RWPE1 (cell line): ENCODE results near the gene MYBPC1.

ENCODE experiments used
- CTCF ChIA-PET: fragments of 350-600 bp; sonication (Branson Sonifier 250); formaldehyde crosslinking; extraction: SDS; loops from one replicate; lab custom pipeline; 2021; lab: Yijun Ruan, JAX
- POLR2A ChIA-PET: fragments of 400-600 bp; formaldehyde crosslinking; extraction: SDS; loops from one replicate; lab custom pipeline; 2020; ENCODE audit warnings: antibody characterized with exemption; ENCODE audit not compliant: low non-redundant PET; lab: Yijun Ruan, JAX
- DNase-seq: peaks from one replicate; pipeline ENCODE4 v3.0.0; 2012; ENCODE audit warnings: low spot score
- H3K27ac ChIP-seq: fragments of 450-650 bp; 2 replicates; pipeline ENCODE4 v1.5.1; 2017
- CTCF ChIP-seq: fragments of 450-650 bp; conservative IDR thresholded peaks from 2 replicates; pipeline ENCODE4 v1.5.1; 2017; ENCODE audit warnings: low read depth, mild to moderate bottlenecking

MYBPC1 gene

GRCh38 chr12:101619026-101619786, 24.4 kb downstream of the MYBPC1 start:
- DNase-seq: no peak
- POLR2A ChIA-PET: no interaction called here
- CTCF ChIA-PET: interaction anchor here (0.7 to 1.1 kb wide), 2 partner anchors 195 to 352 kb away, joined by 3 read pairs; no protein-coding TSS in a partner anchor

GRCh38 chr12:101619858-101620761, 25.3 kb downstream of the MYBPC1 start:
- H3K27ac ChIP-seq: no peak overlapping the region
- DNase-seq: no peak
- no peak for TF ChIP-seq CTCF
- ChIA-PET POLR2A (no interaction called here), CTCF (interaction anchor here (1.1 kb wide), 1 partner anchor 196 kb away, joined by 3 read pairs; no protein-coding TSS in a partner anchor)

More at GRCh38 chr12:101619026-101619786, 24.4 kb downstream of the MYBPC1 start:
- TF ChIP-seq CTCF: no peak
- no peak overlapping the region for H3K27ac ChIP-seq

GRCh38 chr12:101620762-101621133, 26.0 kb downstream of the MYBPC1 start:
- no peak overlapping the region for H3K27ac ChIP-seq
- POLR2A ChIA-PET: no interaction called here
- no peak for DNase-seq
- TF ChIP-seq CTCF: no peak
- CTCF ChIA-PET: no interaction called here

GRCh38 chr12:101628676-101629075, 33.9 kb downstream of the MYBPC1 start:
- no peak for TF ChIP-seq CTCF
- DNase-seq: no peak
- H3K27ac ChIP-seq: no peak overlapping the region
- ChIA-PET CTCF (no interaction called here), POLR2A (no interaction called here)

GRCh38 chr12:101634724-101635123, 40.0 kb downstream of the MYBPC1 start:
- DNase-seq: no peak
- no peak for TF ChIP-seq CTCF
- H3K27ac ChIP-seq: no peak overlapping the region
- POLR2A ChIA-PET: no interaction called here
- CTCF ChIA-PET: interaction anchor here (0.9 kb wide), 1 partner anchor 47 kb away, joined by 3 read pairs; no protein-coding TSS in a partner anchor

- ChIA-PET POLR2A (no interaction called here), CTCF (no interaction called here)
- DNase-seq: no peak
- TF ChIP-seq CTCF: no peak
- no peak overlapping the region for H3K27ac ChIP-seq
These were observed 43.2 kb downstream of the MYBPC1 start for GRCh38 chr12:101637936-101638335.
